Naive B cell (primary cell): ENCODE measurements around the gene EEPD1. TPM values are rescaled to one million over a fixed set of nuclear protein-coding genes. Genes with fewer than 3 reads are reported as not detected.
A peak's percentile ranks its signal among the peaks of the same experiment; 100 is the strongest.

ENCODE experiments used
- ATAC-seq, 2 donors: fragments of 150-1000 bp; cut with Tn5 transposase; 2 replicates each; pipeline ENCODE4 v1.10.0; 2021; ENCODE audit warnings: low read depth in 2 of 2, mild to moderate bottlenecking in 2 of 2, moderate library complexity in 2 of 2
- DNase-seq: peaks from one replicate; pipeline ENCODE4 v3.0.0; 2022
- H3K27ac Mint-ChIP-seq, 6 donors: one replicate each; pipeline ENCODE4 v1.8.0; 2020 to 2022; ENCODE audit warnings: mild to moderate bottlenecking in 6 of 6, mixed read lengths in 6 of 6, moderate library complexity in 5 of 6, inconsistent platforms in 2 of 6
- H3K27me3 Mint-ChIP-seq, 3 donors: one replicate each; pipeline ENCODE4 v1.8.0; 2021 to 2022; ENCODE audit warnings: mixed read lengths in 3 of 3, mild to moderate bottlenecking in 1 of 3
- H3K36me3 Mint-ChIP-seq, 2 donors: one replicate each; pipeline ENCODE4 v1.8.0; 2020 to 2022; ENCODE audit warnings: mixed read lengths in 2 of 2, inconsistent platforms in 1 of 2, mild to moderate bottlenecking in 1 of 2
- H3K4me1 Mint-ChIP-seq, 3 donors: one replicate each; pipeline ENCODE4 v1.8.0; 2020 to 2022; ENCODE audit warnings: mixed read lengths in 3 of 3, inconsistent platforms in 1 of 3, mild to moderate bottlenecking in 1 of 3, moderate library complexity in 1 of 3
- H3K4me3 Mint-ChIP-seq, 8 donors: one replicate each; pipeline ENCODE4 v1.8.0; 2020 to 2022; ENCODE audit warnings: mild to moderate bottlenecking in 8 of 8, mixed read lengths in 8 of 8, moderate library complexity in 8 of 8, inconsistent platforms in 2 of 8
- H3K9me3 Mint-ChIP-seq, 7 donors: one replicate each; pipeline ENCODE4 v1.8.0; 2020 to 2022; ENCODE audit warnings: mixed read lengths in 7 of 7, mild to moderate bottlenecking in 5 of 7, inconsistent platforms in 2 of 7, moderate library complexity in 1 of 7
- polyA plus RNA-seq, 6 donors: library from polyadenylated mRNA; unstranded; fragments of 300-500 nt; fragmentation: Illumina TruSeq; gene quantifications; one replicate each; pipeline ENCODE4 v1.2.3, GENCODE V29; 2021; ENCODE audit warnings: low read depth in 6 of 6

The EEPD1 gene
- polyA plus RNA-seq, 6 donors from 2014 or later: 0.18 to 0.25 (median 0.20) TPM; not detected in 3

DNA sequence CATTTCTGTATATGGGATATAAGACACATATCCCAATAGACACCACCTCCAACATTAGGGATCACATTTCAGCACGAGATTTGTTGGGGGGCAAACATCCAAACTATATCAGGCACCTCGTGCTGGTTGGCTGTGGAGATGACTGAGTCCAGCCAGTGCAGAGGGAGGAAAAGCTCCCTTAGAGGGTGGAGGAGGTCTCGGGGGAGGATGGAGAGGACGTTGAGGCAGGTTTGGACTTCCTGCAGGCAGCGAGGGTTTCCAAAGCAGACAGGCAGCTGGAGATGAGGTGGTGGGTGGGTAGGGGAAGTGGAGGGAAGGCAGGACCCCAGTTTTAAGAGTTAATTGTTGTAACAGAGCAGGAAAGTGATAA lies 56.7 kb downstream of the EEPD1 start:
- no peak for DNase-seq
- Mint-ChIP-seq H3K9me3 (no peaks in the 10 kb centered on the region), H3K27ac (no peak overlapping the region), H3K27me3 (peaks cover 0 to 8% (median 3%) of the 10 kb centered on the region in 3 donors), H3K4me3 (no peak overlapping the region), H3K36me3 (no peaks in the 10 kb centered on the region), H3K4me1 (peaks cover 0 to 5% (median 0%) of the 10 kb centered on the region in 3 donors)
- no peak for ATAC-seq

GRCh38 chr7:36210291-36210922 lies 57.4 kb downstream of the EEPD1 start:
- Mint-ChIP-seq H3K36me3 (no peaks in the 10 kb centered on the region), H3K4me3 (no peak overlapping the region), H3K9me3 (no peaks in the 10 kb centered on the region), H3K27me3 (peaks cover 0 to 8% (median 3%) of the 10 kb centered on the region in 3 donors), H3K4me1 (peaks cover 0 to 5% (median 0%) of the 10 kb centered on the region in 3 donors), H3K27ac (no peak overlapping the region)
- no peak for DNase-seq
- ATAC-seq: no peak

- ATAC-seq (no peak), DNase-seq (no peak)
- no peak overlapping the region for H3K27ac Mint-ChIP-seq
- H3K9me3 Mint-ChIP-seq: no peaks in the 10 kb centered on the region
- peaks cover 4 to 18% (median 7%) of the 10 kb centered on the region in 3 donors for H3K27me3 Mint-ChIP-seq
- no peaks in the 10 kb centered on the region for H3K4me1 Mint-ChIP-seq
- no peaks in the 10 kb centered on the region for H3K36me3 Mint-ChIP-seq
- H3K4me3 Mint-ChIP-seq: no peak overlapping the region
These were observed 61.8 kb downstream of the EEPD1 start for GRCh38 chr7:36214608-36215456.

- no peaks in the 10 kb centered on the region for H3K9me3 Mint-ChIP-seq
- ATAC-seq (no peak), DNase-seq (no peak)
- peaks cover 4 to 21% (median 8%) of the 10 kb centered on the region in 3 donors for H3K27me3 Mint-ChIP-seq
- H3K36me3 Mint-ChIP-seq: no peaks in the 10 kb centered on the region
- H3K4me1 Mint-ChIP-seq: no peaks in the 10 kb centered on the region
- H3K27ac Mint-ChIP-seq: no peak overlapping the region
- H3K4me3 Mint-ChIP-seq: no peak overlapping the region
These were observed 62.4 kb downstream of the EEPD1 start for GRCh38 chr7:36215457-36215765.

GRCh38 chr7:36216063-36216684 lies 63.1 kb downstream of the EEPD1 start:
- H3K27ac Mint-ChIP-seq: no peak overlapping the region
- ATAC-seq (no peak), DNase-seq (no peak)
- H3K36me3 Mint-ChIP-seq: no peaks in the 10 kb centered on the region
- no peak overlapping the region for H3K4me3 Mint-ChIP-seq
- H3K9me3 Mint-ChIP-seq: no peaks in the 10 kb centered on the region
- H3K4me1 Mint-ChIP-seq: no peaks in the 10 kb centered on the region
- H3K27me3 Mint-ChIP-seq: peaks cover 4 to 21% (median 5%) of the 10 kb centered on the region in 3 donors

DNA sequence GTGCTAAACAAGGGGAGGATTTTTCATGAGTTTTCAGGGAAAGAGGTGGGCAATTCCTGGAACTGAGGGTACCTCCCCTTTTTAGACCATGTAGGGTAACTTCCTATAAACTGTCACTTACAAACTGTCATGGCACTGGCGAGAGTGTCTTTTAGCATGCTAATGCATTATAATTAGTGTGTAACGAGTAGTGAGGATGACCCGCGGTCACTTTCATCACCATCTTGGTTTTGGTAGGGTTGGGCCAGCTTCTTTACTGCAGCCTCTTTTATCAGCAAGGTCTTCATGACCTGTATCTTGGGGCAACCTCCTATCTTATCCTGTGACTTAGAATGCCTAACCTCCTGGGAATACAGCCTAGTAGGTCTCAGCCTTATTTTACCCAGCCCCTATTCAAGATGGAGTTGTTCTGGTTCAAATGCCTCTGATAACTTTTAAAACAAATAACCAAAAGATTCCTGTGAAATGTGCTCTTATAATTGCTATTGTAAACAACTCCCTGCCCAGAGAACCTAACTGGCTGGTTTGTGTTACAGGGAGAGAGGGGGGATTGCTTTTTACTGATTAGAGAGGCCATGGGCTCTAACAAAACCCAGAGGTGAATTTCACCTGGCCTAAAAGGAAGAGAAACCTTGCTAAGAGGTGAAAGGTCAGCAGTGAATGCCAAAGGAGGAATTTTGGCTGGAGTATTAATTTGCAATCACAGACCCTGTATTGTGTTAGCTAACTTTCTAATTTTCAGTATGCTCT lies 64.3 kb downstream of the EEPD1 start:
- Mint-ChIP-seq H3K27ac (peak overlapping the region in 1 of 6 donors; percentile 20), H3K9me3 (no peaks in the 10 kb centered on the region), H3K36me3 (no peaks in the 10 kb centered on the region), H3K4me1 (no peaks in the 10 kb centered on the region), H3K27me3 (peaks cover 4 to 21% (median 5%) of the 10 kb centered on the region in 3 donors), H3K4me3 (no peak overlapping the region)
- DNase-seq (no peak), ATAC-seq (no peak)

GRCh38 chr7:36217961-36218284 lies 64.9 kb downstream of the EEPD1 start:
- Mint-ChIP-seq H3K27ac (peak overlapping the region in 1 of 6 donors; percentile 11), H3K4me1 (no peaks in the 10 kb centered on the region)
- no peak for ATAC-seq

DNA sequence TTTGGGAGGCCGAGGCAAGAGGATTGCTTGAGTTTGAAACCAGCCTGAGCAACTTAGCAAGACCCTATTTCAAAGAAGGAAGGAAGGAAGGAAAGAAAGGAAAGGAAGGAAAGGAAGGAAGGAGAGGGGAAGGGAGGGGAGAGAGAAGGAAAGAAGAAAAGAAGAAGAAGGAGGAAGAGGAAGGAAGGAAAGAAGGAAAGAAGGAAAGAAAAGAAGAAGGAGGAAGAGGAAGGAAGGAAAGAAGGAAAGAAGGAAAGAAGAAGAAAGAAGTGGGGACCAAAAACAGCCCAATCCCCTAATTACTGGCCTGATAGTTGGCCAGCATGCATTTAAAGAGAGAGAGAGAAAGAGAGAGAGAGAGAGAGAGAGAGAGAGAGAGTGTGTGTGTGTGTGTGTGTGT lies 66.4 kb downstream of the EEPD1 start:
- no peak for ATAC-seq
- H3K27ac Mint-ChIP-seq: peak overlapping the region in 1 of 6 donors; percentile 33

More at GRCh38 chr7:36217961-36218284, 64.9 kb downstream of the EEPD1 start:
- Mint-ChIP-seq H3K27me3 (peaks cover 4 to 21% (median 5%) of the 10 kb centered on the region in 3 donors), H3K4me3 (no peak overlapping the region), H3K9me3 (no peaks in the 10 kb centered on the region), H3K36me3 (no peaks in the 10 kb centered on the region)
- DNase-seq: no peak

DNA sequence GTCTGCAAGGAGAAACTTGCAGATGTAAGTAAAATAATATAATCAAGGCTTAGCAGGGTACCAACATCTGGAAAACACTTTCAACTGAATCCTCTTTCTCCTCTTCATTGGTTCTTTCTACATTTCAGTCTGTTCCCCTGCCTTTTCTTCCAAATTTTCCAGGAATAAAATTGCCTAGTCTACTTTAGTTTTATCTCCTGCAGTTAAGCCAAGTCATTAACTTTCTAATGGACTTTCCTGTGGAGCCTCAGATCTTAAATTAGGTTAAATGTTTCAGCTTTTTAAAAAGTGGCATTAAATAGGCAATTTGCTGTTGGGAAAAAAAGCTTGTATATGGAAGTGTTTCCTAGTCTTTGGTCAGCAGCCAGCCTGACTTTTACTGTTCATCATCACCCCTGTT lies 70.8 kb downstream of the EEPD1 start:
- peaks cover 5 to 16% (median 13%) of the 10 kb centered on the region in 3 donors for H3K27me3 Mint-ChIP-seq
- ATAC-seq (no peak), DNase-seq (no peak)
- no peaks in the 10 kb centered on the region for H3K36me3 Mint-ChIP-seq
- no peaks in the 10 kb centered on the region for H3K4me1 Mint-ChIP-seq
- no peak overlapping the region for H3K27ac Mint-ChIP-seq
- no peak overlapping the region for H3K4me3 Mint-ChIP-seq
- H3K9me3 Mint-ChIP-seq: no peaks in the 10 kb centered on the region

More for the DNA sequence above, 66.4 kb downstream of the EEPD1 start:
- Mint-ChIP-seq H3K4me1 (no peaks in the 10 kb centered on the region), H3K36me3 (no peaks in the 10 kb centered on the region), H3K4me3 (no peak overlapping the region), H3K9me3 (no peaks in the 10 kb centered on the region), H3K27me3 (peaks cover 5 to 13% (median 10%) of the 10 kb centered on the region in 3 donors)
- DNase-seq: no peak

DNA sequence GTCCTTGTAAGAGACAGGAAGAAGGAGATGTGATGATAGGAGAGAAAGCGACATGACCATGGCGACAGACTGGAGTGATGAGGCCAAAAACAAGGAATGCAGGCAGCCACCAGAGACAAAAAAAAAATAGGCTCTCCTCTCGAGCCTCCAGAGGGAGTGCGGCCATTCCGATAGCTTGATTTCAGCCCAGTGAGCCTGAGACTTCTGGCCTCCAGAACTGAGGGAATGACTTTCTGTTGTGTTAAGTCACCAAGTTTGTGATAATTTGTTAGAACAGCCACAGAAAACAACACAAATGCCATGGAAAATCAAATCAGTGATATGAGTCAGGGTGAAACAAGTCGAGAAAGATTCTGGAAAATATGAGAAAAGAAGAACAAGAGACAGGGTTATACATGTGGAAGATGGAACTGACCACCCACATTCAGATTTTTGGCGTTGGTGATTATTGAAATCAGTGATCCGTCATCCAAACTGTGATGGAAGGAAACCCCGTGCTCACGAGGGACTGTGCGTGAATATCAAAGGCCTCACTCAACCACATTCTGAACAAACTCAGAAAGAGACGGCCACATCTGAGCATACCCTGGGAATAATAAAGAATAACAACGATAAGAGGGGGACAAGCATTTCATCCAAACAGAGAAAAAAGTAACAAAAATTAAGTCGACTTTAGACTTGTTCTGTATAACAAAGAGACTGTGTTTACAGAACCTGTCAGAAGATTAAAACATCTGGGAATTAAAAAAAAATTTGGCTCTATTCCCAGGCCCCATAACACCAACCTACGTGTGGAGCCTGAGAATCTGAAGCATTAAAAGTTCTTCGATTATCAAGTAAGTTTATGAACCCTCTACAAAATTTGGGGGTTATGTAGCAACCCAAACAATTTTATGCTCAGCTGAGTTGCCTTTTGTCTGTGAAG lies 72.1 kb downstream of the EEPD1 start:
- no peak overlapping the region for H3K4me3 Mint-ChIP-seq
- H3K27me3 Mint-ChIP-seq: peaks cover 0 to 12% (median 0%) of the 10 kb centered on the region in 3 donors
- no peaks in the 10 kb centered on the region for H3K4me1 Mint-ChIP-seq
- H3K36me3 Mint-ChIP-seq: no peaks in the 10 kb centered on the region
- no peak for ATAC-seq
- no peak for DNase-seq
- H3K27ac Mint-ChIP-seq: peak overlapping the region in 2 of 6 donors; percentile 47 to 65
- H3K9me3 Mint-ChIP-seq: no peaks in the 10 kb centered on the region

GRCh38 chr7:36226151-36226550 lies 73.1 kb downstream of the EEPD1 start:
- no peaks in the 10 kb centered on the region for H3K9me3 Mint-ChIP-seq
- H3K27ac Mint-ChIP-seq: no peak overlapping the region
- DNase-seq (no peak), ATAC-seq (no peak)
- no peaks in the 10 kb centered on the region for H3K36me3 Mint-ChIP-seq
- H3K27me3 Mint-ChIP-seq: peaks cover 0 to 12% (median 0%) of the 10 kb centered on the region in 3 donors
- no peaks in the 10 kb centered on the region for H3K4me1 Mint-ChIP-seq
- no peak overlapping the region for H3K4me3 Mint-ChIP-seq

GRCh38 chr7:36227223-36227622 lies 74.2 kb downstream of the EEPD1 start:
- DNase-seq (no peak), ATAC-seq (no peak)
- no peak overlapping the region for H3K4me3 Mint-ChIP-seq
- H3K9me3 Mint-ChIP-seq: no peaks in the 10 kb centered on the region
- H3K4me1 Mint-ChIP-seq: no peaks in the 10 kb centered on the region
- no peak overlapping the region for H3K27ac Mint-ChIP-seq
- no peaks in the 10 kb centered on the region for H3K36me3 Mint-ChIP-seq
- peaks cover 0 to 12% (median 0%) of the 10 kb centered on the region in 3 donors for H3K27me3 Mint-ChIP-seq
